ENCODE results near the gene CREBZF.
"Not testable (repeated sequence)": the region's sequence is repeated elsewhere in the genome, so short reads cannot be mapped to it uniquely, and the experiment has no call there.

CREBZF gene

GRCh38 chr11:85672105-85672902, 7.4 kb upstream of the CREBZF start:
- Histone ChIP-seq H3K4me3 (ENCODE audit: severe bottlenecking) (no peak overlapping the region), H3K36me3 (ENCODE audit: low read depth) (no peaks in the 10 kb centered on the region), H3K27ac (ENCODE audit: poor library complexity, severe bottlenecking) (no peak overlapping the region), H3K9me3 (ENCODE audit: severe bottlenecking) (no peaks in the 10 kb centered on the region), H3K4me1 (ENCODE audit: insufficient read depth, poor library complexity, severe bottlenecking) (no peaks in the 10 kb centered on the region), H3K27me3 (ENCODE audit: insufficient read depth, poor library complexity, severe bottlenecking) (no peaks in the 10 kb centered on the region)
- DNase-seq (ENCODE audit: low spot score): no peak
- TF ChIP-seq CTCF (IDR thresholded peaks at IDR 0.05; ENCODE audit: poor library complexity, severe bottlenecking): no peak
- no peak for ATAC-seq (ENCODE audit: low read depth)

- H3K27ac ChIP-seq (ENCODE audit: poor library complexity, severe bottlenecking); H3K27me3 ChIP-seq (ENCODE audit: insufficient read depth, poor library complexity, severe bottlenecking); ATAC-seq (ENCODE audit: low read depth); H3K4me1 ChIP-seq (ENCODE audit: insufficient read depth, poor library complexity, severe bottlenecking); DNase-seq (ENCODE audit: low spot score); H3K9me3 ChIP-seq (ENCODE audit: severe bottlenecking); H3K36me3 ChIP-seq (ENCODE audit: low read depth); H3K4me3 ChIP-seq (ENCODE audit: severe bottlenecking): not testable (repeated sequence)
Measured at GRCh38 chr11:85670949-85671663, 6.2 kb upstream of the CREBZF start.

- peaks cover 9% of the 10 kb centered on the region for H3K36me3 ChIP-seq (ENCODE audit: low read depth)
- ATAC-seq (ENCODE audit: low read depth): no peak
Measured at GRCh38 chr11:85668157-85668556, 3.2 kb upstream of the CREBZF start.

GRCh38 chr11:85666687-85667086, 1.8 kb upstream of the CREBZF start:
- no peaks in the 10 kb centered on the region for H3K27me3 ChIP-seq (ENCODE audit: insufficient read depth, poor library complexity, severe bottlenecking)
- TF ChIP-seq CTCF (IDR thresholded peaks at IDR 0.05; ENCODE audit: poor library complexity, severe bottlenecking): no peak

More at GRCh38 chr11:85668157-85668556, 3.2 kb upstream of the CREBZF start:
- Histone ChIP-seq H3K4me1 (ENCODE audit: insufficient read depth, poor library complexity, severe bottlenecking) (no peaks in the 10 kb centered on the region), H3K9me3 (ENCODE audit: severe bottlenecking) (no peaks in the 10 kb centered on the region), H3K27me3 (ENCODE audit: insufficient read depth, poor library complexity, severe bottlenecking) (no peaks in the 10 kb centered on the region), H3K4me3 (ENCODE audit: severe bottlenecking) (no peak overlapping the region), H3K27ac (ENCODE audit: poor library complexity, severe bottlenecking) (no peak overlapping the region)
- DNase-seq (ENCODE audit: low spot score): no peak
- TF ChIP-seq CTCF (IDR thresholded peaks at IDR 0.05; ENCODE audit: poor library complexity, severe bottlenecking): no peak

GRCh38 chr11:85665733-85666132, 804 bp upstream of the CREBZF start:
- no peak for TF ChIP-seq CTCF (IDR thresholded peaks at IDR 0.05; ENCODE audit: poor library complexity, severe bottlenecking)
- Histone ChIP-seq H3K36me3 (ENCODE audit: low read depth) (peaks cover 33% of the 10 kb centered on the region), H3K27me3 (ENCODE audit: insufficient read depth, poor library complexity, severe bottlenecking) (no peaks in the 10 kb centered on the region), H3K4me1 (ENCODE audit: insufficient read depth, poor library complexity, severe bottlenecking) (peaks cover 9% of the 10 kb centered on the region), H3K27ac (ENCODE audit: poor library complexity, severe bottlenecking) (no peak overlapping the region), H3K4me3 (ENCODE audit: severe bottlenecking) (no peak overlapping the region), H3K9me3 (ENCODE audit: severe bottlenecking) (no peaks in the 10 kb centered on the region)
- ATAC-seq (ENCODE audit: low read depth) (no peak), DNase-seq (ENCODE audit: low spot score) (no peak)

More at GRCh38 chr11:85666687-85667086, 1.8 kb upstream of the CREBZF start:
- Histone ChIP-seq H3K27ac (ENCODE audit: poor library complexity, severe bottlenecking) (no peak overlapping the region), H3K36me3 (ENCODE audit: low read depth) (peaks cover 23% of the 10 kb centered on the region), H3K4me1 (ENCODE audit: insufficient read depth, poor library complexity, severe bottlenecking) (no peaks in the 10 kb centered on the region), H3K9me3 (ENCODE audit: severe bottlenecking) (no peaks in the 10 kb centered on the region), H3K4me3 (ENCODE audit: severe bottlenecking) (no peak overlapping the region)
- ATAC-seq (ENCODE audit: low read depth): no peak
- no peak for DNase-seq (ENCODE audit: low spot score)
